NCI-H345 (cell line): ENCODE results near the gene YWHAG.
"Not testable (repeated sequence)": the region's sequence is repeated elsewhere in the genome, so short reads cannot be mapped to it uniquely, and the experiment has no call there.

Experiments used
- DNase-seq: peaks from one replicate; lab custom pipeline; 2025; lab: John Stamatoyannopoulos, UW

The YWHAG gene

GRCh38 chr7:76380623-76380966, 21.8 kb upstream of the YWHAG start:
- no peak for DNase-seq

GRCh38 chr7:76377186-76377918, 18.6 kb upstream of the YWHAG start:
- no peak for DNase-seq

- DNase-seq = no peak
Measured at GRCh38 chr7:76375251-76375650, 16.5 kb upstream of the YWHAG start.

- no peak for DNase-seq
Measured at GRCh38 chr7:76372984-76373833, 14.4 kb upstream of the YWHAG start.

- DNase-seq = no peak
Measured at GRCh38 chr7:76371396-76371795, 12.6 kb upstream of the YWHAG start.

- DNase-seq = no peak
Measured at GRCh38 chr7:76369018-76369417, 10.2 kb upstream of the YWHAG start.

- no peak for DNase-seq
Measured at GRCh38 chr7:76368190-76368589, 9.4 kb upstream of the YWHAG start.

GRCh38 chr7:76364198-76364584, 5.4 kb upstream of the YWHAG start:
- no peak for DNase-seq

GRCh38 chr7:76363754-76364153, 5.0 kb upstream of the YWHAG start:
- not testable (repeated sequence) for DNase-seq

- DNase-seq = no peak
Measured at GRCh38 chr7:76359978-76360638, 1.3 kb upstream of the YWHAG start.

- peak; percentile 99 for DNase-seq
Measured at GRCh38 chr7:76359111-76359977, 553 bp upstream of the YWHAG start.

GRCh38 chr7:76358011-76358480, 745 bp downstream of the YWHAG start:
- peak; percentile 50 for DNase-seq

GRCh38 chr7:76357475-76358010, 1.2 kb downstream of the YWHAG start:
- DNase-seq = no peak

- peak; percentile 17 for DNase-seq
Measured at GRCh38 chr7:76356823-76357222, 2.0 kb downstream of the YWHAG start.

- DNase-seq = no peak
Measured at GRCh38 chr7:76356115-76356514, 2.7 kb downstream of the YWHAG start.

- DNase-seq = no peak
Measured at GRCh38 chr7:76354981-76355730, 3.6 kb downstream of the YWHAG start.

GRCh38 chr7:76354516-76354915, 4.3 kb downstream of the YWHAG start:
- DNase-seq = no peak

- DNase-seq = no peak
Measured at GRCh38 chr7:76353744-76354143, 5.0 kb downstream of the YWHAG start.

- DNase-seq = no peak
Measured at GRCh38 chr7:76352193-76352592, 6.6 kb downstream of the YWHAG start.

- no peak for DNase-seq
Measured at GRCh38 chr7:76351372-76351771, 7.4 kb downstream of the YWHAG start.
